Measurements from ENCODE around the gene CERS3.

The CERS3 gene

GRCh38 chr15:100570275-100570674, 41.5 kb upstream of the CERS3 start:
- H3K36me3 ChIP-seq, result peaks cover 12 to 34% (median 34%) of the 10 kb centered on the region in 3 donors
- no peak for DNase-seq
- H3K27ac ChIP-seq, result no peak overlapping the region
- H3K9me3 ChIP-seq, result no peaks in the 10 kb centered on the region
- no peak overlapping the region for H3K4me3 ChIP-seq
- TF ChIP-seq CTCF (IDR thresholded peaks at IDR 0.05), result no peak
- H3K27me3 ChIP-seq, result no peaks in the 10 kb centered on the region
- H3K4me1 ChIP-seq, result no peaks in the 10 kb centered on the region
- intact Hi-C loops (cut with DNase I; ENCODE audit: low total_unique reads), result loop anchor here (10.0 kb wide), 1 partner anchor 635 kb away; no protein-coding TSS in a partner anchor

GRCh38 chr15:100569391-100569790, 40.6 kb upstream of the CERS3 start:
- Histone ChIP-seq H3K4me1 (no peaks in the 10 kb centered on the region), H3K36me3 (peaks cover 12 to 32% (median 32%) of the 10 kb centered on the region in 3 donors), H3K9me3 (no peaks in the 10 kb centered on the region), H3K27ac (no peak overlapping the region), H3K27me3 (no peaks in the 10 kb centered on the region), H3K4me3 (no peak overlapping the region)
- intact Hi-C loops (cut with DNase I; ENCODE audit: low total_unique reads), result no loop called here
- no peak for TF ChIP-seq CTCF (IDR thresholded peaks at IDR 0.05)
- no peak for DNase-seq

- no peak for DNase-seq
- Histone ChIP-seq H3K36me3 (peaks cover 0 to 19% (median 15%) of the 10 kb centered on the region in 3 donors), H3K27ac (no peak overlapping the region), H3K4me3 (no peak overlapping the region), H3K4me1 (no peaks in the 10 kb centered on the region), H3K9me3 (no peaks in the 10 kb centered on the region), H3K27me3 (no peaks in the 10 kb centered on the region)
- TF ChIP-seq CTCF (IDR thresholded peaks at IDR 0.05), result no peak
- intact Hi-C loops (cut with DNase I; ENCODE audit: low total_unique reads), result no loop called here
These were observed 38.3 kb upstream of the CERS3 start for GRCh38 chr15:100566850-100567628.

GRCh38 chr15:100565591-100565990, 36.8 kb upstream of the CERS3 start:
- H3K4me1 ChIP-seq, result no peaks in the 10 kb centered on the region
- no peaks in the 10 kb centered on the region for H3K9me3 ChIP-seq
- no peak overlapping the region for H3K4me3 ChIP-seq
- intact Hi-C loops (cut with DNase I; ENCODE audit: low total_unique reads), result no loop called here
- no peak for TF ChIP-seq CTCF (IDR thresholded peaks at IDR 0.05)
- no peaks in the 10 kb centered on the region for H3K27me3 ChIP-seq
- no peak overlapping the region for H3K27ac ChIP-seq
- DNase-seq, result no peak
- peaks cover 0 to 19% (median 15%) of the 10 kb centered on the region in 3 donors for H3K36me3 ChIP-seq

GRCh38 chr15:100560323-100560722, 31.6 kb upstream of the CERS3 start:
- no peak for TF ChIP-seq CTCF (IDR thresholded peaks at IDR 0.05)

More at GRCh38 chr15:100560323-100560722, 31.6 kb upstream of the CERS3 start:
- H3K4me3 ChIP-seq, result no peak overlapping the region
- H3K27me3 ChIP-seq, result no peaks in the 10 kb centered on the region
- no peak for DNase-seq
- intact Hi-C loops (cut with DNase I; ENCODE audit: low total_unique reads), result no loop called here
- no peak overlapping the region for H3K27ac ChIP-seq
- no peaks in the 10 kb centered on the region for H3K9me3 ChIP-seq
- no peaks in the 10 kb centered on the region for H3K4me1 ChIP-seq
- peaks cover 0 to 10% (median 0%) of the 10 kb centered on the region in 3 donors for H3K36me3 ChIP-seq

Data from tibial artery (tissue), 4 donors.